ENCODE results near the gene COLGALT1.

The COLGALT1 gene

DNA sequence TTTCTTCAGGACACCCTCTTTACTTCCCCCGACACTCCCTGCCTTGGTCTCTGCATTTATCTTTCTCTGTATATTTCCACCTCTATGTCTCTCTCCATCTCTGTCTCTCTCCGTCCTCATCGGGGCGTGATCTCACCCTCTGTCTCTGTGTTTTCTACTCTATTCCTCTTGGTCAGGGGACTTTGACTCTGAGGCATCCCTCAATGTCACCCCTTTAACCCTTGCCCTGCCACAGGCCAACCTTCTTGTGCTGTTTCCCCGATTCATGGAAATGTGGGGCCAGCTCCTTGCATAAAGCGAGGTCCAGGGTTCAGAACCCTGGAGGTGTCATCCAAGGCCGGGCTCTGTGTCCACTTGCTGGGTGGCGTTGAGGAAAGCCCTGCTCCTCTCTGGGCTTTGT is 46.8 kb downstream of the COLGALT1 start:
- no peak for DNase-seq

DNA sequence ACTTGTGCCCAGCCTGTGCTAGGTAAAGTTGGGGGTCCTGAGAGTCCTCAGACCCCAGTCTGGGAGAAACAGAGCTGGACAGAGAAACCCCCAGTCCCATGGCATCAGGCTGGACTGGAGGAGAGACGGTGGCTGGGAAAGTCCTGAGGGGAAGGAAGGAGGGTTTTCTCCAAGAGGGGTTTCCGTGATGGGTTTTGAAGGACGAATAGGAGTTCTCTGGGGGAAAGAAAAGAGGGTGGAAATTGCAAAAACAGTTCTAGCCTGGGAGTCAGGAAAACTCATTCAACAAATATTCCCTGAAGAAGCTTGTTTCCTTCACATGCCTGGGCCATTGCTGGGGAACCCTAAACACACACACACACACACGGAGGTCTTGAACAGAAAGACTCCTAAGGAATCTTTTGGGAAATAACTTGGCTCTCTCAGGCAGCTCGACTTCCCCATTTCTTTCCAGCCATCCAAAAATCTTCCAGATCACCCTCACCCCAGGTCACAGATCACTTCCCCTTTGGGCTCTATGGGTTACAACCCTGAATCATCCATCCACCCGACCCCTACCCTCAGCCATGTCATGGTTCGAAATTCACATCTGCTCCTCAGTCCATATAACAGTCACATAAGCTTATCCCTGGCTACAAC is 47.5 kb downstream of the COLGALT1 start:
- DNase-seq, result no peak

DNA sequence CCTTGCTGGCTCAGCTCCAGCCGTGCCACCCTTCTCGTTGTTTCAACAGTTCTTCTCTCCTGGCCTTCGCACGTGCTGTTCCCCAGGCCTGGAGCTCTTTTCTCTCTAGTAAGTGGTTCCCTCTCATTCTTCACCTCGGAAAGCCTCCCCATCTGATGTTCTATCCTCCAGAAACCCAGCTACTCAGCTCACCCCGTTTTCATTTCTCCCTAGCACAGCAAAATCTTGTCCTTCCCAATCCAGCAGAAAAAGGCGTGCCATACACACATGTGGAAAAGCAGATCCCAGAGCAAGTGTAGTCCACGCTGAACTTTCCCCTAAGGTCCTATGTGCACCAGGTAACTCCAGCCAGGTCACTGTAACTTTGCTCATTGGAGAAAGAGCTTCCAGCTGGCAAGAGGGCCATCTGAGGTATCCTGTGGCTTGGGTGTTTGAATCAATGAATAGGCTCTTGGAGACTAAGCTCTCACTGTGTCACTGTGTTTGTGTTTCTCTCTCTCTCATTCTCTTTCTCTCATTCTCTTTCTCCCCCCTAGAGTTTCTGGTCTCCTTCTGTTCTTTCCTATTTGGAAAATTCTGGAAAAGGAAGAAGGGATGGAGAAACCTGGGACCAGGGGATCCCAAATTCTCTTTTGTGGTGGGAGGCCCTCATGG is 49.0 kb downstream of the COLGALT1 start:
- DNase-seq, result no peak

DNA sequence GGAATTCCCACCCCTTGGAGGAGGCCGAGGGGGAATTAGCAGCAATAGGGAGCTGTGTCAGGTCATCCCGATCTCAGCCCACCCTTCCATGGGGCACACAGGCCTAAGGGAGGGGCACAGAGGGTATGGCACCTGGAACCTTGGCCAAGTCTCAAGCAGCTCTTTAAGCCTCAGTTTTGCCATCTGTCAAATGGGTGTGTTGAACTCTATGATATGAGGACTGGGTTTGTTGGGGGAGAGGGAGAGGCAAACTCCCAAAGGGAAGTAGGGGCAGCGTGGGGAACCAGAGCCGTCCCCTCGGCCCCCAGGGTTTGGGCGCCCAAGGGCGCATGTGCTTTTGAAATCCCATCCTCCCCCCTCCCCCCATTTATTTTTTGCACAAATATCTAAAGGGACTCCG is 49.7 kb downstream of the COLGALT1 start:
- no peak for DNase-seq

DNA sequence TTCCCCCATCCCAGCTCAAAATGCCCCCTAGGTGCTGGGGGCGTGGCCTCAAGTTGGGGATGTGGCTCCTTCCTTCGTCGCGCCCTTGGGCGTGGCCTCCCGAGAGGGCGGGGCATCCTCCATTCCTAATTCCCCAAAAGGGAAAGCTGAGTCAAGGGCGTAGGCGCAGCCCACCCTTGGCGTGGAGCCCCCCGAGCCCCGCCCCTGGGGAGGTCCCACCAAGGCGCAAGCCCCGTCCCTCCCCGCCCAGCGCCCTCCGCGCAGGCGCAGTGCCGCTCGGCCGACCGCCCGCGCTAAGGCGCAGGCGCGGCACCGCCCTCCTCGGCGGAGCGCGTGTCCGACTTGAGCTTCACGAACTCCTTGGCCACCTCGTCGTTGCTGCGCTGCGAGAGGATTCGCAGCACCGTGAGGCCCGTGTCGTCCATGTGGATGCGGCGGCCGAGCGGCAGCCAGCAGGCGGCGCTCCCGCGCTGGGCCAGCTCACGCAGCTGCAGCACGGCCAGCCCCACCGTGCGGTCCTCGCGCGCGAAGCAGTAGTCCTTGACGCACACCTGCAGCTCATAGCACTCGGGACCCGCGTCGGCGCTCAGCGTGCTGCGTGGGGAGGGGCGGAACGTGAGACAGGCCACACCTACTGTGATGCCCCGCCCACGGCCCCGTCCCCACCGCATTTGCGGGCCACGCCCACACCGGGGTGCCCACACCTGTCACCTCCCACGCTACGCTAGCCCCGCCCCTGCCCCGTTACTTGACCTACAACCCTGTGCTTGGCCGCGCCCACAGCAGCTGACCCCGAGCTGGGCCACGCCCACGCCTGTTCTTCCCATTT is 50.5 kb downstream of the COLGALT1 start:
- peak; percentile 78 to 82 for DNase-seq

DNA sequence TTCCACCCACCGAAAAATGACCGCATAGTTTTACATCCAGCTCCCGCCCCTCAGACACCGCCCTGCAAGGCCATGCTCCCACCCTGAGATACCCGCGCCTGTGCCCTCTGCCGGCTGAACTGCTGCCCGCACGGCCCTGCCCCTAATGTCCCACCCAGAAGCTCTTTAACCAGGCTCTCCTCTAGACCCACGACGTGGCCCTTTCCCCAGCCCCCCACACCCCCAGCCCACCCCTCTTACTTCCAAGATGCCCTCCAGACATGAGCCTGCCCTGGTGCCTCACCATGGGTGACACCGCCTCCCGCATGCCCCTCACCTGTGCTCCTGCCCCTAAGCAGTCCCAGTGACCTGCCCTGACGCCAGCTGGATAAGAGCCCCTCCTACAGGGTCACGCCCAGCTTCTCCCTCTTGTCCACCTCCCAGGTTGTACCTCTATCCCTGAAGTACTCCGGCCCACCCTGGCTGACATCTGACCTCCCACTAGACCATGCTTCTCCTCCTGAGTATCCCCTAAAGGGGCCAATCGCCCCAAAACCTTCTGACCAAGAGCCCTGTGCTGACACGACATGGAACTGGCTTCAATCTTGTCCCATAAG is 51.2 kb downstream of the COLGALT1 start:
- no peak for DNase-seq

DNA sequence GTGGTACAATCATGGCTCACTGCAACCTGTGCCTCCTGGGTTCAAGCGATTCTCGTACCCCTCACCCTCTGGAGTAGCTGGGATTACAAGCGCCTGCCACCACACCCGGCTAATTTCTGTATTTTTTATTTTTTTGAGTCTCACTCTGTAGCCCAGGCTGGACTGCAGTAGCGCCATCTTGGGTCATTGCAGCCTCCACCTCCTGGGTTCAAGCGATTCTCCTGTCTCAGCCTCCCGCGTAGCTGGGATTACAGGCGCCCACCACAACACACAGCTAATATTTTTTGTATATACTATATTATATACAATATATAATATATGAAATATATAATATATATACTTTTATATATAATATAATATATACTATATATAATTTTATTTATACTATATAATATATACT is 52.5 kb downstream of the COLGALT1 start:
- DNase-seq, result no peak

DNA sequence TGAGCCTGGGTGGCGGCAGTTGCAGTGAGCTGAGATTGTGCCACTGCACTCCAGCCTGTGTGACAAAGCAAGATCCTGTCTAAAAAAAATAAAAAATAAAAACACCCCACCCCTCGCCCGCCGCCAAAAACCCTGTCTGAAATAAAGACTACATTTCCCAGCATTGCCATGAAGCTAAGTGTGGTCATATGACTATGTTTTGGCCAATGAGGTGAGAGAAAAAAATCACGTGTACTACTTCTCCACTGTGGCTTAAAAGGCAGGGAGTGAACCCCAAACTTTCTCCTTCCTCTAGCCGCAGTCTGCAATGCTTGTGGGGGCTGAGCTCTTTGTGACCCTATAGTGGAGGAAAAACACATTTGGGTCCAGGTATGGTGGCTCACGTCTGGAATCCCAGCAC is 54.9 kb downstream of the COLGALT1 start:
- no peak for DNase-seq

DNA sequence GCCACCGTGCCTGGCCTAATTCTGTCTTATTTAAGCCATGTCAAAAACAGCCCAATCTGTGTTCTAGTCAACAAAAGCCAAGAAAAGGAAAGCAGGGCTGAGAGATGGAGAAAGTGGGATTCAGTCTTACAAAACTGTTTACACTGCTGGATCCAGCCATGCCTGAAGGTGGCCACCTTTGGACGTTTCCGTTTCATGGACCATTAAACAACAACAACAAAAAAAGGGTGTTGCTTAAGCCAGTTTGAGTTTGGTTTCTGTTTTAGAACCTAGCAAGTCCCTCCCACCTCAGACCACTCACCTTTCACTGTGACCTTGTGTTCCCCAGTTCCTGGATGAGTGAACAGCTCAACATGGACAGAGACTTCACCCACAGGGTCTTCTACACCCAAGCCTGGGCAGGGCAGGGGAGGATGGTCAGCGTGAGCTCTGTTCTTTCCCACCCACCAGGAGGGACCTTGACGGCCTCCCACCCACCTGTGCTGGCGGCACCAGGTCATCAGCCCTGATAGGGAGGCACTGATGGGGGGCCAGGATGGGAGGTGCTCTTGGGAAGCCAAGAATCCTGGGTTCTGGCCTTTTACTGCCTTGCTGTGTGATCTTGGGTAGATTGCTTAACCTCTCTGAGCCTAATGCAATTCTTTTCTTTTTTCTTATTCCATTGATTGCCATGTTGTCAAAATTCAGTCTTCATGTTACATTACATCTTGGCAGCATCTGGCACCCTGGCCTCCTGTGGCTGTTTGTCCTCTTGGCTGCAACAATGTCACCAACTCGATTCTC is 56.2 kb downstream of the COLGALT1 start:
- no peak for DNase-seq

DNA sequence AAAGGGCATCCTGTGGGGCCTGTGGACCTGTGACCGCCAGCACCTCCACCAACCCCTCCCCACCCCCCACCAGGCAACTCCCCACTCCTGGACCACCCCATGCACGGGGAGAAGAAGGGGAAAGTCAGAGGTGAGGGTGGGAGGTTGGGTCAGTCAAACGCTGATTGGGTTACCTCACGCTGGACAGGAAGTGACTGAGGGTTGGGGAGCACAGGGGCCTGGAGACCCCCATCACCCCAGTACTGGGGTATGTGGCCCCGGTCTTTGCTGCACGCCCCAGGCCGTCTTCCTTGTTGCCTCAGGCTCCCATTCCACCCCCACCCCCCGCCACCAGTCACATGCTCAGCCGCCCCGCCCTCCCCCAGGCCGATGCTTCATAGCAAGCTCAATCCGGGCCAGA is 59.0 kb downstream of the COLGALT1 start:
- DNase-seq, result no peak

DNA sequence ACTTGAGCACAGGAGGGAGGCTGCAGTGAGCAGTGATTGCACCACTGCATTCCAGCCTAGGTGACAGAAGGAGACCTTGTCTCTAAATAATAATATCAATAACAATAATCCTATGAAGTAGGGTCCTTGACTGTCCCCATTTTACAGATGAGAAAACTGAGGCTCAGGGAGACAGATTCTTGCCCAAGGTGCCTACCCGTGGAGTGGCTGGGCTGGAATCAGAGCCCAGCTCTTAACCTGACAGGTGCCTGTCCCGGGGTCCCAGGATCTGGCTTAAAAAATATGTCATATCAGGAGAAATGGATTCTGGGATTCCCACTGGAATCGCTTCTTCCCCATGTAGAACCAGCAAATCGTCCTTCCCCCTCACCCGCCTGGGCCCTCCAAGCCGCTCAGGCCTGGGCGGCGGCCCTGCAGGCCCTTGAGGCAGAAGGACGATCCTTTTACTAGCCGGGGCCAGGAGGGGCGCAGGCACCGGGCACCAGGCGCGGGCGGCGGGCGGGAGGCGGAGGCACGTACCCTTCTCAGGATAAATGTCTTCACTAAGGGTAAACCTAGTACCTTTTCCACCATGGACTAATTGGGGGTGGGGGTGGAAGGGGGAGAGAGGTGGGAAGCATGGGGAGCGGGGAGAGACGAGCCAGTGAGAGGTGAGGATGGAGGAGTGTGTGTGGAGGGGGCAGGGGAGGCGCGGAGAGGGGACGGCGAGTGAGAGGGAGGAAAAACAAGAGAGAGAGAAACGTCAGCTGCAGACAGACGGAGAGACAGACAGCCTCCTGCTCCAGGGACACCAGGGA is 60.6 kb downstream of the COLGALT1 start:
- DNase-seq, result no peak

DNA sequence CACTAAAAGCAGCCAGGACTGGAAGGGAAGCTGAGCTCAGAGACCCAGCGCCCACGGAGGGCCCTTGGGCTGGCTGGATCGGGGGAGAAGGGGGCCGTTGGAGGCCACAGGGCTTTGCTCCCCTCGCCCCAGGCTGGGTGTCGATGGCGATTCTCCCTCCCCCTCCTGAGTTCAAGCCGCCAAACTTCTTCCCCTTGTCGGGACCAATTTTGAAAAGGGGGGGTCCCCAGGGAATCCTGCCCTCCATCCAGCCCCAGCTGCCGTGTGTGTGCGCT is 61.2 kb downstream of the COLGALT1 start:
- DNase-seq, result no peak

DNA sequence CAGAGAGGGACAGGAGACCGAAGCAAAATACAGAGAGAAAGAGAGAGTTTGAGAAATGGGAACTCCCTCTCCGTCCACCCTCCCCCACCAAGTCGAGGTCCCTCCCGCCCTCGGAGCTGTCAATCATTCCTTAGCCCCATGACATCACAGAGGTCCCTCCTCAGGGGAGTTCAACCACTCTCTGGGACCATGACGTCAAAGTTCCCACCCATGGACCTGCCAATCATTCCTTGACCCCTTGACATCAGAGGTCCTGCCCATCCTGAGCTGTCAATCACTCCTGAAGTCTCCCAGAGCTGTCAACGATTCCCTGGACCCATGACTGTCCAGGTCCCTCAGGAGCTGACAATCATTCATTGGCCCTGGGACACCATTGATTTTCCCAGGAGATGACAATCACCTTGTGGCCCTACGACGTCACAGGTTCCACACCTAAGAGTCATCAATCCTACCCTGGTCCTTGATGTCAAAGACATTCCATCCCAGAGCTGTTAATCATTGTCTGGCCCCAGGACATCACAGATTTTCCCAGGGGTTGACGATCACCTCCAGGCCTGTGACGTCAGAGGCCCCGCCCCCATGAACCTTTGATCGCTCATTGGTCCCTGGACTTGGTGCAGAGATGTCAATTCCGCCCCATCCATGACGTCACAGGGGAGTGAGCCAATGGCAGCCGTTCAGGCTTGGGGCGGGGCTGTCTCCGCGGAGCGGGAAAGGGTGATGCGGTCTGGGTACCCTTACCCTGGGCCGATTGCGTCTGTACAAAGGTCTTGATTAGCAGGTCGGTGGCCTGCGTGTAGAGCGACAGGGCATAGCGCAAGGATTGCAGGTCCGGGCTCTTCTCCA is 61.7 kb downstream of the COLGALT1 start:
- no peak for DNase-seq

DNA sequence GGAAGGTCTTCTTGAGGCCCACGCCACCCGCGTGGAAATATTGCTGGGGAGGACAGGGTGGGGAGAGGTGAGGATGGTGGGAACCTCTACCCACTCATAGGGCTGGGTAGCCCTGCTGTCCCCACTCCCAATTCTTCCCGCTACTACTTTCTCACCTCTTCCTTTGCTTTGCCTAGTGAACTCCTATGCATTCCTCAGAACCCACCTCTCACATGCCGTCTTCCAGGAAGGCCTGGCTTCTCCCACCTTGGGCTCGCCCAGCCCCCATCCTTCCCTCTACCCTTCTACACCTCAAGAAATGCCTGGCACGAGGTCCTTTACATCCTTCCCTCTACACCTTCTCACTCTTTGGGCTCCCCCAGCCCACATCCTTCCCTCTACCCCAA is 62.4 kb downstream of the COLGALT1 start:
- DNase-seq, result no peak

DNA sequence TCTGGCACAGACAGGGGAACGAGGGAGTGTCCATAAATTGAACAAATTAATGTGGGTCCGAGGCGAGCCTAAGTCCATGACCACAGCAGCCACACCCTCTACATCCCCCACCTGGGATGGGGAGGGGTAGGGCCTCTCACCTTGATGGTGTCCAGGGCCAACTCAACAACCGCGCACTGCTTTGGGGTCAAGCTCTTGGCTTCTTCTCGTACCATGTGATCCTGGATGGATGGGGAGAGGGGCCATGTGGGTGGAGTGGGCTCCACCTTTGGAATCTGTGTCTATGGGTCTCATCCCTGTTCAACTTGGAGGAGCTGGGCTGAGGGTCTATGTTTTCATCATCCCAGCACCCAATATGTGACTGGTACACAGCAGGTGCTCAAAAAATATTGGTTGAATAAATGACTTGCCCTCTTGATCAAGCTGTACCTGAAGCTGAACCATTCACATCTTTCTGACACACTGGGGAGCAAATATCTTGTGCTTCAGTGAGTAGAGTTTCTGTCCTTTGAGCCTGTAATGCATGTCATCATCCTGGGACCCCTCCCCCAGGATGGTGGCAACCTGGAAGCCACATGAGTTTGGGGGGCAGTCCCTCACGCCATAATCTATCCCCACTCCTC is 62.9 kb downstream of the COLGALT1 start:
- DNase-seq, result no peak

DNA sequence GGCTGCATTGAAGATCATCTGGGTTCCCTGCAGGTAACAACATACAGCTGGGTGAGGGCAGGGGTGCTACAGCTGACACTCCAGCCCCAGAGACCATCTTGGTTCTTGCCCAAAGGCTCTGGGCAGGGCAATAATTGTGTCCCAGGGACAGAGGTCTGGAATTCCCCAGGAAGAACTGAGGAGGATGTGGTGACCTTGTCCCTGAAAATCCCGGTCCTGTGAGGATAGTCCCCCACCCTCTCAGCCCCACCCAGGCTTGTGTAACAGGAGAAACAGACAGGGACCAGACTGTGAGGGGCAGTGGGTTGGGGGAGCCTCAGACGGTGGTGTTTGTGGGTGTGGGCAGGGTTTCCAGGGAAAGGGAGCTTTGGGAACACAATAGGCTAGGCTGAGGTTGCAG is 63.5 kb downstream of the COLGALT1 start:
- no peak for DNase-seq

DNA sequence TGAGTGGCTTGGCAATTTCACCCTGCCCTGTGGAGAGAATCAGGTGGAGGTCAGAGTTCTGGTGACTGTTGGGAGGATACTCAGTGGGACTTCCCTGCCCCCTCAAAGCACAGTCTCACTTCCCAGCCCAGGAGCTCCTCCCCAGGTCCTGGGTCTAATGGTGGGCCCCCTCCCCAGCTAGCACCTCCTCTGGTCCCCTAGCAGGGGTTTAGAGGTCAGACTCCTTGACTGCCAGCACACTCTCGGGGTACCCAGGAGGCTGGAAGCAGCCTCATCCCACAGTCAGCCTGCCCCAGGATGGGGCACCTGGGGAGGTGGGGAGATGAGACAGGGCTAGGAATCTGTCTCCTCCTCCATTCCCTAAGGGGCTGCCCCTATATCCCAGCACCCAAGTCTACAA is 65.2 kb downstream of the COLGALT1 start:
- no peak for DNase-seq

DNA sequence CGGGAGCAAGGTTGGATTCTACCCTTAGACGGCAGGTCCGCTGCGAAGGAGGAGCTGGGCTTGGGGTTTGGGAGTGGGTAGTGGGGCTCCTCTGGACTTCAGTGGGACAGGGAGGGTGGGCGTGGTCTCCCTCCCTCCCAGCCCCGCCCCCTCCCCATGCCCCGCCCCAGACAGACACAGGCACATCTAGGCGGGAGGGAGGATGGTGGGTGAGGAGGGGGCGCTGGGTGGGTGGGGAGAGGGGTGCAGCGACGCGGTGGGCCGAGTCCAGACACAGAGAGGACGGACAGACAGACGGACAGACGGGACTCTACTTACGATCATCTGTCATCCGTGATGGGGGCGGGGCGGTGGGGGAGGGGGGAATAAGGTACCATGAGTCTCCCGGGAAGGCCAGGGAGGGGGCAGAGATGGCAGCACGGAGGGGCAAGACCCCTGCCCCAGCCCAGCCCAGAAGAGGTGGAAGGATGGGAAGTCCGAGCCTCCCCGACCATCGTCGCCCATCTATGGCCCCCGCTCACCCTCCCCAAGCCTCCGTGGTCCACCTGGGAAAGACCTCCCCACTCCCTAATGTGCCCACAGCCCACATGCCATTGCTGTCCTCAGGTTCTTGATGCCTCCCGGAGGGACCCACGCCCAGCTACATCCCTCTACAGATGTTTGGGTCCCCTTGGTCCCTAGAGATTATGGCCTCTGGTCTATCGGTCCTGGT is 67.9 kb downstream of the COLGALT1 start:
- DNase-seq, result no peak

DNA sequence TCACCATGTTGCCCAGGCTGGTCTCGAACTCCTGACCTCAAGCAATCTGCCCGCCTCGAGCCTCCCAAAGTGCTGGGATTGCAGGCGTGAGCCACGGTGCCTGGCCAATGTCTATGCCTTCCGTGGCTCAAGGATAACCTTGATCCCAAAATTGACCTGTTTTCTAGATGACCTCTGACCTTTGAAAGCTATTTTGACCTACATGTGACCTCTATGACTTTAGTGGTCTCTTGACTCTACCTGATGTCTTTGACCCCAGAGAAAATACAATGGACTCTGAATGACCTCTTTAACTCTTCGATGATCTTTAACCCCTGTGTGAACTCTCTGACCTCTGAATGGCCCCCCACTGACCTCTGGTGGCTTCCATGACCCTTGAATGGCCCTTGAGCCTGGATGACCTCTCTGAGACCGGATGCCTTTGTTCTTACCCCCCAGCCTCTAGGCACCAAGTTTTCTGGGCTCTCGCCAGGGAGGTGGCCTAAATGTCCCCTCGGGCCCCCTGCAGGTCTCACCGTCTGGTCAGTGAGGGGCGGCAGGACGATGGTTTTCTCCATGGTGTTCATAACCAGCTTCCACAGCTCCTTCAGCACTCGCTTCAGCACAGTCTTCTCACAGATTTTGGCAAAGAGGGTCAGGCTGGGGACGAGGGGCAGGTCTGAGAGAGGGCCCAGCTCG is 69.0 kb downstream of the COLGALT1 start:
- no peak for DNase-seq

DNA sequence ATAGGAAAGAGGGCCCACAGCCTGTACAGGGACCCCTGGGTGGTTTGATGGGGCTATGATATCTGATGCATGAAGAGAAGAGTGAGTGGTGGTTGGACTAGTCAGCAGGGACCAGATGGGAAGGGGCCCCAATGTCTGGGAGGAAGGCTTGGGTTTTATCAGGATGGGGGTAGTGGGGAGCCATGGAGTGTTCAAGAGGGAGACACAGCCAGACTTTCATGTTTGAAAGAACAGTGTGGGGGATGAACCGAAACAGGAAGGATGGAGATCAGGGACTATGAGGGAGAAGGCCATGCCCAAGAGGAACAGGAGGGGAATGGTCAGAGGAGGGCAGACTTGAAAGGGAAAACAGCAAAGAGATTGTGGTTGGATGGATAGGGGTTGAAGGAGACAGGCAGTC is 69.6 kb downstream of the COLGALT1 start:
- no peak for DNase-seq
